Tibial nerve (tissue), 4 donors: ENCODE results near the gene PPDPF. TPM values are rescaled to one million over a fixed set of nuclear protein-coding genes. Genes with fewer than 3 reads are reported as not detected.

ENCODE experiments used
- DNase-seq, 2 donors: peaks; one replicate each; pipeline ENCODE4 v3.0.0-alpha.2; 2019; ENCODE audit warnings: low spot score in 2 of 2
- H3K27ac ChIP-seq, 4 donors: fragments of 200-600 bp; sonication (generic) in 3 of 4; one replicate each; pipeline ENCODE4 v1.5.1; 2017 to 2019; ENCODE audit warnings: mild to moderate bottlenecking in 1 of 4
- H3K27me3 ChIP-seq, 2 donors: fragments of 200-600 bp; sonication (generic) in 1 of 2; one replicate each; pipeline versions ENCODE4 v1.5.1 to v1.6.0; 2017 to 2019
- H3K36me3 ChIP-seq, 3 donors: fragments of 200-600 bp; sonication (generic); one replicate each; pipeline ENCODE4 v1.5.1; 2018 to 2019
- H3K4me1 ChIP-seq, 4 donors: fragments of 200-600 bp; sonication (generic) in 3 of 4; one replicate each; pipeline ENCODE4 v1.5.1; 2017 to 2019
- H3K4me3 ChIP-seq, 4 donors: fragments of 200-600 bp; sonication (generic) in 3 of 4; one replicate each; pipeline ENCODE4 v1.5.1; 2017 to 2019; ENCODE audit warnings: mild to moderate bottlenecking in 1 of 4, moderate library complexity in 1 of 4
- H3K9me3 ChIP-seq, 4 donors: fragments of 200-600 bp; sonication (generic) in 3 of 4; one replicate each; pipeline ENCODE4 v1.5.1; 2017 to 2019
- EP300 ChIP-seq, 2 donors: sonication (generic); formaldehyde crosslinking; IDR thresholded peaks; one replicate each; pipeline ENCODE4 v1.6.1; 2017; ENCODE audit warnings: antibody characterized with exemption in 2 of 2, mild to moderate bottlenecking in 1 of 2
- POLR2A ChIP-seq, 2 donors: fragments of 450-650 bp; IDR thresholded peaks; one replicate each; pipeline ENCODE4 v1.6.1; 2017; ENCODE audit warnings: antibody characterized with exemption in 2 of 2, mild to moderate bottlenecking in 2 of 2, moderate library complexity in 2 of 2
- WGBS, 2 donors: methylation state at CpG; one replicate each; pipeline ENCODE4 v1.1.5; 2018; 5-methylcytosine and 5-hydroxymethylcytosine counted together
- total RNA-seq, 4 donors: library from RNA; depleted of rRNA; stranded (reverse); fragments of >200 nt; gene quantifications; one replicate each; pipeline ENCODE4 v1.1.0, GENCODE V29; 2016
- TF ChIP-seq, protein P1 (sequence below), 5 experiments: fragments of 200-600 bp in 3 of 5; fragments of 450-650 bp in 2 of 5; sonication (generic) in 3 of 5; IDR thresholded peaks; one replicate each; pipeline ENCODE4 v1.5.1; 2016 to 2019; ENCODE audit warnings: antibody characterized with exemption in 5 of 5, mild to moderate bottlenecking in 3 of 5, moderate library complexity in 2 of 5

Gene PPDPF
- total RNA-seq, 4 donors from 2014 or later = 59.0 to 165 (median 119) TPM

DNA sequence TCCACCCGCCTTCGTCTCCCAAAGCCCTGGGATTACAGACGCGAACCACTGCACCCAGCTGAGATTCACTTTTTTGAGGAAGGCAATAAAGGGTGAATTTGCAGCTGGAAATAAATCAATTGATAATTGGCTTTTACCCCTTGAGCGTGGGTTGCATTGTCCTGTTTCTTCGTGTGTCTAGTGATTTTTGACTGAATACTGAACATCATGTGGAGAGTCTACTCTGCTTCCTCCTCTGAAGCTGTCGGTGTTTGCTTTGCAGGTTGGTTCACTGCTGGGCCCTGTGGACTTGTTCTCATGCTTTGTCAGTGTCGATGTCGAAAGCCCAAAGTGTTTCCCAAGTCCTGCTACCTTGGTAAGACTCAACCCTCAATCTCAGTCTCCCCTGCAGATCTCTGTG is 15.9 kb upstream of the PPDPF start:
- DNase-seq = no peak
- 84 to 93% methylated on average over 9 of the region's 9 CpGs for WGBS, 2 donors
- H3K27ac ChIP-seq = no peak overlapping the region
- no peak overlapping the region for H3K4me3 ChIP-seq
- peaks cover 0 to 44% (median 0%) of the 10 kb centered on the region in 4 donors for H3K9me3 ChIP-seq
- TF ChIP-seq EP300 (IDR thresholded peaks at IDR 0.05) (no peak), POLR2A (IDR thresholded peaks at IDR 0.05) (no peak)
- TF ChIP-seq, protein P1, sequence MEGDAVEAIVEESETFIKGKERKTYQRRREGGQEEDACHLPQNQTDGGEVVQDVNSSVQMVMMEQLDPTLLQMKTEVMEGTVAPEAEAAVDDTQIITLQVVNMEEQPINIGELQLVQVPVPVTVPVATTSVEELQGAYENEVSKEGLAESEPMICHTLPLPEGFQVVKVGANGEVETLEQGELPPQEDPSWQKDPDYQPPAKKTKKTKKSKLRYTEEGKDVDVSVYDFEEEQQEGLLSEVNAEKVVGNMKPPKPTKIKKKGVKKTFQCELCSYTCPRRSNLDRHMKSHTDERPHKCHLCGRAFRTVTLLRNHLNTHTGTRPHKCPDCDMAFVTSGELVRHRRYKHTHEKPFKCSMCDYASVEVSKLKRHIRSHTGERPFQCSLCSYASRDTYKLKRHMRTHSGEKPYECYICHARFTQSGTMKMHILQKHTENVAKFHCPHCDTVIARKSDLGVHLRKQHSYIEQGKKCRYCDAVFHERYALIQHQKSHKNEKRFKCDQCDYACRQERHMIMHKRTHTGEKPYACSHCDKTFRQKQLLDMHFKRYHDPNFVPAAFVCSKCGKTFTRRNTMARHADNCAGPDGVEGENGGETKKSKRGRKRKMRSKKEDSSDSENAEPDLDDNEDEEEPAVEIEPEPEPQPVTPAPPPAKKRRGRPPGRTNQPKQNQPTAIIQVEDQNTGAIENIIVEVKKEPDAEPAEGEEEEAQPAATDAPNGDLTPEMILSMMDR (IDR thresholded peaks at IDR 0.05) = no peak
- peaks cover 0 to 1% (median under 1%) of the 10 kb centered on the region in 4 donors for H3K4me1 ChIP-seq
- no peaks in the 10 kb centered on the region for H3K36me3 ChIP-seq
- peaks cover 0 to 54% of the 10 kb centered on the region in 2 donors for H3K27me3 ChIP-seq

DNA sequence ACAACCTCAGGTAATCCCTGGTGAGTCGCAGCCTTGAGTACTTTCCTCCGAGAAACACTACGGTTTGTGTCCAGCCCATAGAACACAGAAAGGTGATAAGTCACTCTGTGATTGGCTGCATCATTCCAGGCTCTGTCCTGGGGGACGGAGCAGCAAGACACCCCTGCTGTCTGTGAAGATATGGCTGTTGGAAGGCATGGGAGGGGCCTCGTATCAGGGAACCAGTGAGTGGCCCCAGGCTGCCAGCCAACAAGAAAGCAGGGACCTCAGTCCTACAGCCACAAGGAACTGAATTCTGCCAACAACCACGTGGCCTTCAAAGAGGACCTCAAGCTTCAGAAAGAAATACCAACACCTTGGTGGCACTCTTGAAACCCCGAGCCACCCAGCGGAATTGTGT is 15.3 kb upstream of the PPDPF start:
- no peaks in the 10 kb centered on the region for H3K36me3 ChIP-seq
- no peak overlapping the region for H3K27ac ChIP-seq
- peaks cover 0 to 44% (median 0%) of the 10 kb centered on the region in 4 donors for H3K9me3 ChIP-seq
- no peaks in the 10 kb centered on the region for H3K4me1 ChIP-seq
- DNase-seq = no peak
- H3K4me3 ChIP-seq = no peak overlapping the region
- H3K27me3 ChIP-seq = peaks cover 0 to 54% of the 10 kb centered on the region in 2 donors
- TF ChIP-seq EP300 (IDR thresholded peaks at IDR 0.05) = no peak
- WGBS, 2 donors = 81 to 90% methylated on average over 8 of the region's 8 CpGs

DNA sequence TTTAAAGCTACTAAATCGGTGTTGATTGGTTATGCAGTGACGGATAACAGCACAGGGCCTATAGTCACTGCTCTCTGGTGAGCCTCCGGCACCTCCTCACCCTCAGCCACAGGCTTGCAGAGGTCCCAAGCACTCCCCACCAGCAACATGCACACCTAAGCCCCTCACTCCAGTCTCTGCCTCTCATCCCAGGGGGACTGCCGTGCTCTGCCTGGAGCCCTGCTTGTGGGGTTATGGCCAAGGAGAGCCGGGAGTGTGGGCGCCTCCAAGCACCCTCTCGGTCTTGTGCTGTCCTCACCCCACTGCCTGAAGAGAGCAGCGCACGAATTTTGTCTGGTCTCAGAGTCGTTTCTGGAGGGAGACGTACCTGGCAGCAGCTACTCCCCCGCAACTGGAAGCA is 14.8 kb upstream of the PPDPF start:
- Histone ChIP-seq H3K36me3 (no peaks in the 10 kb centered on the region), H3K9me3 (peaks cover 0 to 44% (median 0%) of the 10 kb centered on the region in 4 donors), H3K4me3 (no peak overlapping the region), H3K27me3 (peaks cover 0 to 51% of the 10 kb centered on the region in 2 donors), H3K4me1 (no peaks in the 10 kb centered on the region), H3K27ac (no peak overlapping the region)
- no peak for DNase-seq
- WGBS, 2 donors = 82 to 85% methylated on average over 12 of the region's 12 CpGs
- TF ChIP-seq EP300 (IDR thresholded peaks at IDR 0.05) = no peak
- TF ChIP-seq POLR2A (IDR thresholded peaks at IDR 0.05) = no peak
- TF ChIP-seq, protein P1 (IDR thresholded peaks at IDR 0.05) = no peak

- Histone ChIP-seq H3K36me3 (no peaks in the 10 kb centered on the region), H3K4me1 (no peaks in the 10 kb centered on the region), H3K27me3 (peaks cover 0 to 40% of the 10 kb centered on the region in 2 donors), H3K27ac (no peak overlapping the region), H3K9me3 (peaks cover 0 to 44% (median 0%) of the 10 kb centered on the region in 4 donors), H3K4me3 (no peak overlapping the region)
- TF ChIP-seq, protein P1 (IDR thresholded peaks at IDR 0.05) = no peak
- TF ChIP-seq EP300 (IDR thresholded peaks at IDR 0.05) (no peak), POLR2A (IDR thresholded peaks at IDR 0.05) (no peak)
- DNase-seq = no peak
- 92 to 93% methylated on average over 22 to 30 of the region's 30 CpGs for WGBS, 2 donors
Measured at GRCh38 chr20:63507083-63507743, 13.4 kb upstream of the PPDPF start.

GRCh38 chr20:63508072-63508768 is 12.3 kb upstream of the PPDPF start:
- Histone ChIP-seq H3K27ac (no peak overlapping the region), H3K4me1 (no peaks in the 10 kb centered on the region), H3K36me3 (no peaks in the 10 kb centered on the region), H3K4me3 (no peak overlapping the region), H3K9me3 (peaks cover 0 to 44% (median 0%) of the 10 kb centered on the region in 4 donors), H3K27me3 (peaks cover 0 to 39% of the 10 kb centered on the region in 2 donors)
- TF ChIP-seq, protein P1 (IDR thresholded peaks at IDR 0.05) = no peak
- TF ChIP-seq EP300 (IDR thresholded peaks at IDR 0.05) (no peak), POLR2A (IDR thresholded peaks at IDR 0.05) (no peak)
- 84 to 85% methylated on average over 33 of the region's 33 CpGs for WGBS, 2 donors
- DNase-seq = no peak
